NCI-H226 (cell line): ENCODE measurements around the gene MFAP3.

Experiments
- DNase-seq: peaks from one replicate; pipeline ENCODE4 v3.0.0-alpha.2; 2015

The MFAP3 gene

DNA sequence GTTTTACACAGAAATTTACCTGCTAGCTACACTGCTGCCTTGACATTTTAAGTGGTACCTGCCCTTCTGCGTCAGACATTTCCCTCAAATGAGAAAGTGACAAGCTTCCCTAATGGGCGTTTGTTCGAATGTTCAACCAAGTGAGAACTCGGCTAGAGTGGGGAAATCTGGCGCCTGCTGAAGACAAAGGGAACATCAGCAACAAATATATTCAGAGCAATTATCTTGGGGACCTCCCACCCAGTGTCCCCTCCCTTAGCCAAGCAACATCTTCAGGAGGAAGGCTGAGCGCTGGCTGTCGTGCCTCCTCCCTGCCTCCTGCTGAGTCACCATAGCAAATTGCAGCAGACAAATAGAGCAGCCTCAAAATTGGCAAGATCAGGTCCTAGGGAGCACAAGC lies 57.1 kb downstream of the MFAP3 start:
- no peak for DNase-seq

GRCh38 chr5:154097031-154097430 lies 58.3 kb downstream of the MFAP3 start:
- no peak for DNase-seq

DNA sequence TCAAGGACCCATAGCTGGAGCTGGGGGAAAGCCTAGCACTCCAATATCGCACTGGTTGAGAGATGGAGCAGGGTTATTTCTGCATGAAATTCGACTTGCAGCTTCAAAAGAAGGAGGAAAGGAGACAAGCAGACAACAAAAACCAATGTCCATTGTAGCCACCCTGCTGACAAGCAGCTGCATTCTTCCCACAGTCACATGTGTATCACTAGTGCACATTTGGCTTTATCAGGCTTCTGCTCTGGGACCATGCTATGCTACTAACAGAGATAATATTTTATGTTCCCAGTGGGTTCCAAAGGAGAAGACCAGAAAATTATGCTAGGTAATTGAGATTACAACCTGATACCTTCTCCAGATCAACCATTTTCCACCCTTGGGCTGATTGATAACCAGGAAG lies 59.7 kb downstream of the MFAP3 start:
- no peak for DNase-seq

DNA sequence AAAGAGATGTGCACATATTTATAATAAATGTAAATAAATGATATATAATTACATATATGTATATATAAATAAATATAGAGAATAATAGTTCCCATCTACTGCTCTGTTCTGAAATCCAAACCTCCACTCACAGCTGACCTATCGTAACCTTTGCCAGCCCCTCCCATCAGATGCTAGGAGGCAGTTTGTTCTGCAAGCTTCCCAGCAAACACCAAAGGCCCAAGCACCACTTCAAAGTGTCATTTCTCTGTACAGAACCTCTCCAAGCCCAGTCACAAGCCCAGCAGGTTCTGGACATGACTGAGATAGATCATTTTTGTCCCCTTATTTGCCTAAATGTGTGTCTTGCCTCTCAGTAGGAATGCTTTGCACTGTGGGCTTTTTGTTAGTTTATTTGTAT lies 62.4 kb downstream of the MFAP3 start:
- no peak for DNase-seq

DNA sequence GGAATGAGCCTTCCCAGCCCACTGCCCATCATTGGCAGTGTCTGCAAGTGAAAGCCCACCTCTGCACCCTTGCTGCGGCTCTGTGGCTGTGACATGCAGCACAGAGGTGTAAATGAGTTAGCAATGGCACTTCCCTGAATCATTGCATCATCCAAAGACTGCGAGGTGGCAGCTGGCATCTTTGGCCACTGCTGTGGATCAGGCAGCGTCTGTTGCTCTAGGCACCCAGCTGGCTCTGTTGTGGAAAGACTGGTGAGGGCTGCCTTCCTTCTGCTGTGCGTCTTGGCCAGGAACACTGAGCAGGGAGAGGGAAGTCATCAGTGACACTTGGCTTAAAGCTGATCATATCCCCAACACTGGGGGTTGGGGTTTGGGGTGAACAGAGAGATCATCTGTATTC lies 64.5 kb downstream of the MFAP3 start:
- DNase-seq = no peak
